D721Med (cell line): ENCODE measurements around the gene GLRX3.
A peak's percentile ranks its signal among the peaks of the same experiment; 100 is the strongest.

Source experiments
- DNase-seq: peaks from one replicate; pipeline ENCODE4 v3.0.0; 2011; ENCODE audit warnings: low spot score; ENCODE audit not compliant: insufficient read length
- FAIRE-seq: peaks from 2 replicates; lab custom pipeline; 2011; peaks lifted over from hg19 to GRCh38; lab: Jason Lieb, UNC
- CTCF ChIP-seq: IDR thresholded peaks from 2 replicates; pipeline ENCODE4 v1.5.1; 2012; ENCODE audit warnings: mild to moderate bottlenecking, control low read depth; ENCODE audit not compliant: insufficient read depth; ENCODE audit errors: missing control alignments

Gene GLRX3

GRCh38 chr10:130175074-130175473 is 38.9 kb downstream of the GLRX3 start:
- TF ChIP-seq CTCF = no peak
- no peak for FAIRE-seq
- no peak for DNase-seq

GRCh38 chr10:130177250-130177649 is 41.1 kb downstream of the GLRX3 start:
- TF ChIP-seq CTCF = no peak
- FAIRE-seq = no peak
- DNase-seq = no peak

GRCh38 chr10:130179640-130180039 is 43.4 kb downstream of the GLRX3 start:
- TF ChIP-seq CTCF = peak; percentile 45
- DNase-seq = no peak
- FAIRE-seq = no peak

GRCh38 chr10:130180416-130180815 is 44.2 kb downstream of the GLRX3 start:
- TF ChIP-seq CTCF = no peak
- FAIRE-seq = no peak

GRCh38 chr10:130181858-130182257 is 45.7 kb downstream of the GLRX3 start:
- DNase-seq = no peak
- no peak for FAIRE-seq
- TF ChIP-seq CTCF = no peak

More at GRCh38 chr10:130180416-130180815, 44.2 kb downstream of the GLRX3 start:
- no peak for DNase-seq

- DNase-seq (no peak), FAIRE-seq (no peak)
- TF ChIP-seq CTCF = no peak
Observed at GRCh38 chr10:130185591-130185990, 49.4 kb downstream of the GLRX3 start.

GRCh38 chr10:130188195-130189175 is 52.3 kb downstream of the GLRX3 start:
- no peak for TF ChIP-seq CTCF
- no peak for FAIRE-seq
- DNase-seq = no peak
